KOPT-K1 (cell line): ENCODE results near the gene SMCHD1.

Experiments
- H3K27ac ChIP-seq: fragments of 200-600 bp; sonication (generic); 2 replicates; pipeline ENCODE4 v1.5.1; 2016; ENCODE audit warnings: antibody characterized with exemption, mild to moderate bottlenecking, low read depth, low read length; ENCODE audit not compliant: poor library complexity, severe bottlenecking
- H3K36me3 ChIP-seq: fragments of 200-600 bp; sonication (generic); 2 replicates; pipeline ENCODE4 v1.5.1; 2017; ENCODE audit warnings: antibody characterized with exemption, mild to moderate bottlenecking, low read length, moderate library complexity; ENCODE audit not compliant: insufficient read depth
- H3K9me3 ChIP-seq: fragments of 200-600 bp; sonication (generic); 2 replicates; pipeline ENCODE4 v1.5.1; 2017; ENCODE audit warnings: antibody characterized with exemption, low read length, mild to moderate bottlenecking; ENCODE audit not compliant: insufficient read depth, poor library complexity, severe bottlenecking

The SMCHD1 gene

DNA sequence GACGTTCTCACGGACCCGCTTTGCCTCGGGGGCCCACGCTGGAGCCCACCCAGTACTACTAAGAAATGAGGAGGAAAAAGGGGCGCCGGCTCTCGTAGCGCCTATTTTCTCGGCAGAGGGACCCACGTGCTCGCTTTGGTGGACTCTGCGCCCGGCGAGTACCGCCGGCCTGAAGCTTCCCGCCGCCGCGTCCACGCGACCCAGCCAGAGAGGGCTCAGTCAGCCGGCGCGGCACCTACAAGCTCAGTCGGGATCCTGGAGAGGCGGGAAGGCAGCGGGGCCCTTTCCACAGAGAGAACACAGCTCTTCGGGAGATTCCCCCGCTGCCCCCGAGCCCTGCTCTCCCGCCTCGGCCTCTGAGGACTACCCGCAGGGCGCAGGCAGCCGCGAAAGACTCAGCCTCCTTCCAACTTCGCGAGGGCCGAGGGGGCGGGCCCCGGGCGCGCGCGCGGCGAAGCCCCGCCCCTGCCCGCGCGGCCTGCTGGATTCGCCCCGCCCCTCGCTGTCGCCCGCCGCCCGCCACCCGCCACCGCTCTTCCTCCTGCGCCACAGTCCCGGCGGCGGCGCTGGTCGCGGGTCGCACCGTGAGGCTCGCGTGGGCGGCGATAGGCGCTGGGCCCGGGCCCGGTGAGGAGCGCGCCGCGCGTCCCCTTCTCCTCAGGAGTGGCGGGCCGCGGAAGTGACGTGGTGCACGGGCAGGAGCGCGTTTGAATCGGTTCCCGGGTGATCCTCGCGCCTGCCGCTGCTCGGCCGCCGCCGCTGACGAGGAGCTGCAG lies at the start of gene SMCHD1:
Gene SMCHD1 (plus strand): TSS at position 549 of the 776 bp plus-strand sequence. CDS start 350 bp downstream, outside the sequence.
- Histone ChIP-seq H3K36me3 (peaks cover 11% of the 10 kb centered on the region), H3K27ac (peak within 1 kb of the TSS; percentile 94), H3K9me3 (no peaks in the 10 kb centered on the region)

DNA sequence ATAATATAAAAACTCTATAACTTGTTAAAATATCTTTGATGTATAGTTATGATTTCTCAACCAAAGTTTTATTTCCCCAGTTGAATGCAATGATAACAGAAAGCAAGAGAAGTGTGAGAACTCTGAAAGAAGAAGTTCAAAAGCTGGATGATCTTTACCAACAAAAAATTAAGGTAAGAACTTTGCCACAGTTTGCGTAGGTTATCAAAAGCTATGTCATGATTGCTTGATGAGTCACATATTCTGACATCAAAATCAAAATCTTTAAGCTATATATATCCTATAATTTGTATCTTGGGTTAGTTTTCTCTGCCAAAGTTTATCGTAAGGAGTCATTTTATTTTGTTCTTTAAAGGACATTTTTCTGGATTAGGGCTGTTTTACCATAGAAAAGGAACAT lies 49.2 kb upstream of the SMCHD1 start:
- Histone ChIP-seq H3K27ac (peak overlapping the region; percentile 68), H3K9me3 (no peaks in the 10 kb centered on the region), H3K36me3 (peaks cover 85% of the 10 kb centered on the region)

DNA sequence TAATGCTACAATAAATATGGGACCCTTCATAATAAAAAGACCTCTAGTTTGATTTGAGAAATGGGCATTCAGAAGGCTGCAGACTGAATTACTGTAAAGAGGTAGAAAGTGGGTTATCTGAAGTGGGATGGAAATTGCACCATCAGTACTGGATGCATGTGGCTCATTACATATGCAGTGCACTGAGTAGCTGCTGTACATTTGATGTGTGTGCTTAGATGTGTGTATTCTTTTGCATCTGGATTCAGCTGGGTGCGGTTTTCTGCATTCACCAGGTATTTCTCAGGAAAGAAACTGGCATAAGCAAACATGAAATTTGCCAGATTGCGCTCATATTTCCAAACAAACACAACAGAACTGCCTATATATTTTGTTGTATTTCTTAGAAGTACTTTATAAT lies 45.9 kb upstream of the SMCHD1 start:
- peaks cover 84% of the 10 kb centered on the region for H3K36me3 ChIP-seq
- no peak overlapping the region for H3K27ac ChIP-seq

DNA sequence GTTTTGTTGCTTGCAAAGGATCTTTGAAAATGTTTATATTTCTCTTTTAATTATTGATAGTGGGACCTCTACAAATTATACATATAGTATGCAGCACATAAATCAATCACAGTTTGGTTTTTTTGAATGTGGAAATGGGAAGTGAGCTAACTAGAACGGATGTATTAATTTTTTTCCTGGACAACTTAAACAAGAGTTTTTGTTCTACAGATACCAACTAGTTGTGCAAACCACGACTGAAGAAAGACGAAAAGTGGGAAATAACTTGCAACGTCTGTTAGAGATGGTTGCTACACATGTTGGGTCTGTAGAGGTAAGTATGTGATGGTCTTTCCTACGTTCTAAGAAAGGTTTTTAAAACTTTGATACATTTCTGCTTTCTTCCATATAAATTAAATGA lies 45.0 kb upstream of the SMCHD1 start:
- H3K9me3 ChIP-seq = no peaks in the 10 kb centered on the region
- H3K36me3 ChIP-seq = peaks cover 91% of the 10 kb centered on the region
- no peak overlapping the region for H3K27ac ChIP-seq

More for the DNA sequence above, 45.9 kb upstream of the SMCHD1 start:
- no peaks in the 10 kb centered on the region for H3K9me3 ChIP-seq

DNA sequence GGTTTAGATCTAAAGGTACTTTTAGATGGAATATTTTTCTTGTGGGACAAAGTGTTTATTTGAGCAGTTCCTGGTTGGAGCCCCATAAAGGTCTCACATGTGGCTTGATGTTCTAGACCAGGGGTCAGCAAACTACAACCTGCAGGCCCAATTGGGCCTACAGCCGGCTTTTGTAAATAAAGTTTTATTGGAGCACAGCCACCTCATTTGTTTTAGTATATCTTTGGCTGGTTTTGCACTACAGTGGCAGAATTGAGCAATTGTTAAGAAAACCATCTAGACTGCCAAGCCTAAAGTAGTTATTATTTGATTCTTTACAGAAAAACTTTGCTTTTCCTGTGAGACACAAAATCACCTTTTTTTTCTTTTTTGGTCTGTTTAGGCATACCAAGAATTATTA lies 42.5 kb upstream of the SMCHD1 start:
- Histone ChIP-seq H3K27ac (no peak overlapping the region), H3K36me3 (peaks cover 98% of the 10 kb centered on the region), H3K9me3 (no peaks in the 10 kb centered on the region)

DNA sequence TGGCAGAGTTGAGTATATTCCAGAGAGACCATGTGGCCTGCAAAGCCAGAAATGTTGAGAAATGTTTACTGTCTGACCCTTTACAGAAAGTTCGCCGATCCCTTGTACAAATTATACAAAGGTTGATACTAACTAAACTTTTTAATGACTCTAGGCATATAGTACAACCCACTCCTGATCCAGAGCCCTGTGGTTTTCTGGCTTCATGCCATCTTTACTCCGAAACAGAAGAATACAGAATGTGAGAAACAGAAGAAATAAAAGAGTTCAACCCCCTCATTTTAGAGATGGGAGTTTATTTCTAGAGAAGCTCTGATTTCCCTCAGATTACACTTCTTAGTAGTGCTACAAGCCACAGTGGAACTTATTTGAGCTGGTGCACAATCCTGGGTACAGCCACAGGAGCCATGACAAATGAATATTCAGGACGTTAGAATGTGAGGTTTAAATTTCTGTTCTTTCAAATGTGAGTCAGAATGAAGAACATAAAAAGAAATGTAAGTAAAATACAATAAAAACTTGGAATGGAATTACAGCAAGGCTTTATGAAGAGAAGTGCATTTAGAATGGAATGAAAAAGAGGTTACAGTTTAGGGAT lies 38.0 kb upstream of the SMCHD1 start:
- Histone ChIP-seq H3K27ac (no peak overlapping the region), H3K9me3 (no peaks in the 10 kb centered on the region), H3K36me3 (peaks cover 55% of the 10 kb centered on the region)

DNA sequence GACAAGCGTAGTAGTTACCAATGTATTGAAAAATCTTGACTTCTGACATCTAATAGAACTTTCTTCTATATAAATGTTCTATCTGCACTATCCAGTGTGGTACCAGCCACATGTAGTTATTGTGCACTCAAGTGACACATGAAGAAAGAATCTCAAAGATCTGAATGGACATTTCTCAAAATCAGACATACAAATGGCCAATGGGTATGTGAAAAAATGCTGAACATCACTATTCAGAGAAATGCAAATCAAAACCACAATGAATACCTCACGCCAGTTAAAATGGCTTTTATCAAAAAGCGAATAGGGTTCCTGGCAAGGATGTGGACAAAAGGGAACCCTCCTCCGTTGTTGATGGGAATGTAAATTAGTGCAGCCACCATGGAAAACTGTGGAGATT lies 37.5 kb upstream of the SMCHD1 start:
- H3K9me3 ChIP-seq = no peaks in the 10 kb centered on the region

DNA sequence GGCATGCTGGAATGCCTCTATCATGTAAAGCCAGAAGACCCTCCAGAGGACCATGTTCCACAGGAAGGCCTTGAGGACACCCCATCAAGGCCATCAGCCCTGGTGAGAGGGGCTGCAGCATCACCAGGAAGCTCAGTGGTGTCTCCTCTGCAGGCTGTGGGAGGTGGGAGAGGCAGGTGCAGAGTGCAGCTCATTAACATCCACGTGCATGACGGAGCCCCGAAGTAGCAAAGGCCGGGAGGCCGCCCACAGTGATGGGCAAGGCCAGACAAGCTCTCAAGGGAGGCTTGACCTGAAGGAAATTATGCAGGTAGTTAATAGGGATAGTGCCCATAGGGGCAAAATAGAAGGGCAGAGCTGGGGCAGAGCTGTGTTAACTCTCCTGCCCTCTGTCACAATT lies 30.3 kb upstream of the SMCHD1 start:
- Histone ChIP-seq H3K36me3 (no peaks in the 10 kb centered on the region), H3K9me3 (no peaks in the 10 kb centered on the region), H3K27ac (no peak overlapping the region)

More for the DNA sequence above, 37.5 kb upstream of the SMCHD1 start:
- Histone ChIP-seq H3K36me3 (peaks cover 50% of the 10 kb centered on the region), H3K27ac (no peak overlapping the region)

DNA sequence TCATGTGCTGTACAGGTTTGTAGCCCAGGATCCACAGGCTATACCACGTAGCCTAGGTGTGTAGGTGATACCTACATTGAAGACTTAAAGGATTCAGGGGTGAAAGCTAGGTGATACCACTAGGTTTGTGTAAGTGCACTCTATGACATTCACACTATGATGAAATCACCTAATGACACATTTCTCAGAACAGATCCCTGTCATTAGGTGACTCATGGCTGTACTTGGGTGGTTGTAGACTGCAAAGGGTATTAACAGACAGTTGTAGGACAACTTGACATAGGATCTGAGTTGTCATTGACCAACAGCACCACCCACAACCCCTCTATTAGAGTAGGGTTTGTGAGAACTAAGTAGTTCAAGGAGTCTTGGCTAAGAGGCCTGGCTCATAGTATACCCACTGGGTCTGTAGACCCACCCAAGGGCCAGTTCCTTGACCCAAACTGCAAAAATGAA lies 27.7 kb upstream of the SMCHD1 start:
- Histone ChIP-seq H3K27ac (no peak overlapping the region), H3K36me3 (no peaks in the 10 kb centered on the region), H3K9me3 (peaks cover 8% of the 10 kb centered on the region)

DNA sequence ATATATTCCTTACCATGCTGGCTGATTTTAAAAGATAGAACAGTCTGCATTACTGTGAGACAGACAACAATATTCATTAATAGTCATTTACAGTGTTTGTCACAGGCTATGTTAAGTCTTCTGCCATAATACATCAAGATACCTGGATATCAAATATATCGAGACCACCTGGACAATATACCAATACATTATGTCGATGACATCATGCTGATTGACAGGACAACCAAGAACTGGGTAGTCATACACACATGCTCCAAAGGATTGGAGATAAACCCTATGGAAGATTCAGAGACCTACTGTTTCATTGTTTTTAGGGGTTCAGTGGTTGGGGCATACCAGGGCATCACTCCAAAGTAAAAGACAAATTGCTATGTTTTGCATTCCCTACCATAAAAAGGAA lies 26.5 kb upstream of the SMCHD1 start:
- H3K9me3 ChIP-seq = peaks cover 13% of the 10 kb centered on the region
- no peaks in the 10 kb centered on the region for H3K36me3 ChIP-seq
- H3K27ac ChIP-seq = no peak overlapping the region

DNA sequence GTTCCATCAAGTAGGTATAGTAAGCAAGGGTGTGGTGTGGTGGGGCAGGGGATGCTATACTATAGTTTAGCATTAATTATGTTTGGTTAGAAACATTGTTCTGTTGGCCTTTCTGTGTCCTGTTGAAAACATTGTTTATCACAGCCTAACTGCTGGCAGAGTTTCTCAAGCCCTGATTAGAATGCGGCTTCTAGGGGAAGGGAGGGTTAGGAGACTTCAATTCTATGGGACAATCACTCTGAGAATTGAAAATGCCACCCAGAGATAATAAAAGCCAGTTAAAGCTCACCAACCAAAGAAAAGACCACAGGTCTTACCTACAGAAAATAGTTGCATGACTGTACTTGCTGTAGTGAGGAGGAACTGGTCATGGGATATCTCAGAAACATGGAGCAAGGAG lies 19.9 kb upstream of the SMCHD1 start:
- H3K27ac ChIP-seq = peak overlapping the region; percentile 89
- H3K9me3 ChIP-seq = peaks cover 19% of the 10 kb centered on the region
- no peaks in the 10 kb centered on the region for H3K36me3 ChIP-seq

DNA sequence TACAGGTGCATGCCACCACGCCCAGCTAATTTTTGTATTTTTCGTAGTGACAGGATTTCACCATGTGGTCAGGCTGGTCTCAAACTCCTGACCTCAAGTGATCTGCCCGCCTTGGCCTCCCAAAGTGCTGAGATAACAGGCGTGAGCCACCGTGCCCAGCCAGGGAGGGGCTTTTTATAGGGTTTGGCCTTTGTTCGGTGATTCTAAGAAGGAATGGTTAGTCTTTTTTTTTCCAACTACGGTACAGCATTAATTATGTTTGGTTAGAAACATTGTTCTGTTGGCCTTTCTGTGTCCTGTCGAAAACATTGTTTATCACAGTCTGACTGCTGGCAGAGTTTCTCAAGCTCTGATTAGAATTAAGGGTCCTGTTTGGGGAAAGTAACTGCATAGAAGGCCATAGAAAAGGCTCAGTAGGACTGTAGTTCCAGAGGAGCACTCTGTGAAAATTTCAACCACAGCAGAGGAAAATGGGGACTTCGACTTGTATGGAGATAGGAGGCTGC lies 19.3 kb upstream of the SMCHD1 start:
- Histone ChIP-seq H3K27ac (peak overlapping the region; percentile 89), H3K9me3 (peaks cover 19% of the 10 kb centered on the region), H3K36me3 (no peaks in the 10 kb centered on the region)

DNA sequence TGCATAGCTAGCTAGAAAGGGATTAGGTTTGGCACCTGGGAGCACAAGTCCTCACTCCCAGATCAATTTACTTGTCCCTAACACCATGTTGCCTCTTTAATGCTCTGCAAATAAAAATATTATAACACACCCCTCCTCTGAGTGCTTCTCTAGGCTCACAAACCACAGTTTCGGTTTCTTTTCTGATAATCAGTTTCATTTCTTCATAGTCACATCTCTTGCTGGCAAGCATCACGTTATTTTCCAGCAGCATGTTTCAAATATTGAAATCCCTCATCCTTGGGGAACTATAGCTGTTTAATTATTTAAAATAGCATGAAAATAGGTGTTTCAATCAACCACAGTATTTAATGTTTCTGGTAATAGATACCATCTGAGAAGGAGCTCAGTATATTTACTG lies 13.9 kb upstream of the SMCHD1 start:
- Histone ChIP-seq H3K9me3 (no peaks in the 10 kb centered on the region), H3K36me3 (no peaks in the 10 kb centered on the region), H3K27ac (peak overlapping the region; percentile 59)

DNA sequence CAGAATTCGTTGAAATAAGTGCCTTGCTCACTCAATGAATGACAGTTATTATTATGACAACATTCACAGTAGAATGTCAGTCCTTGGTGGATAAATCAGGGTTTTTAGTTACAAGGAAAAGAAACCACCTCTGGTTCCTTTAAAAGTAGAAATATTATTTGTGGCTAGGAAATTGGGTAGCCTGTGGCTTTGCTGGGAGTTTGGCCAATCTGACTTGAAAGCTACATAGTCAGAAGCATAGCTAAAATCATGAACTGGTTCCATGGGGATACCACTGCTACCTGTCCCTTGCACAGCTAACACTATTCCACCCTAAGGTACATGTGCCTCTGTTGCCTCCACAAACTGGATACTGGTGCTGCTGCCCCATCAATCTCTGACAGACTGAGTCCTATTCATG lies 12.8 kb upstream of the SMCHD1 start:
- Histone ChIP-seq H3K36me3 (no peaks in the 10 kb centered on the region), H3K27ac (no peak overlapping the region), H3K9me3 (no peaks in the 10 kb centered on the region)

DNA sequence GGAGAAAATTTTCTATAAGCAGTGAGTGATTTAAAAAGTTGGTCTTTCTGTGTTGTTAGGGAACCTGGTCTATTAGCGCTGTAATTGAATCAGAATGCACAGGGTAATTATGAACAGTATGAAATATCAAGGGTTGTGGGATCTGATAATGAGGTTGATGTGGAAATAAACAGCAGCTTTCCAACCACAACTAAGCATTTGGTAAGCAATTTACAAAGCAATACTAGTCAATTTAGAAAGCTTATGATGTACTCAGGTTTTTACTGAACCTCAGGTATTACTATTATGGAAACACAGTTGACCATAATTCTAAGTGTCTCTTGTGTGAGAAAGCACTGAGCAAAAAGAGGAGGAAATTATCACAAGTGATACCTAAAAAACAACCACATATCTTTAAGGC lies 11.0 kb upstream of the SMCHD1 start:
- no peaks in the 10 kb centered on the region for H3K36me3 ChIP-seq
- no peaks in the 10 kb centered on the region for H3K9me3 ChIP-seq
- H3K27ac ChIP-seq = no peak overlapping the region

DNA sequence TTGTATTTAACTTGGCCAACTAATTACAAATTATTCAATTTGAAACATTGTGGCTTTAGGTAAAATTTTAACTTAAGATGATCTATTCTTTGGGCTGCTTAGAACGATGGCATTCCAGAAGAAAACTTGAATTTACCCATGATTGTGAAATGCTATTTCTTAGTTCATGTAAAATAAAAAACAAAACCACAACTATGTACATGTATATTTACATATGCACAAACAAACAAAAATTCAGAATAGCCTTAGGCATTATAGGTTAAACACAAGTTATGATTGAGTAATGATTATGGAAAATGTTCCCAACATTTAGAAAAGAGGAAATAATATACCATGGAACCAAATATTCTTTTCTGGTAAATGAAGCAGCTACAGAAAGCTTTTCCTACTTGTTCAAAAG lies 3.5 kb upstream of the SMCHD1 start:
- Histone ChIP-seq H3K36me3 (no peaks in the 10 kb centered on the region), H3K9me3 (no peaks in the 10 kb centered on the region), H3K27ac (no peak overlapping the region)
